HPDE6-E6E7 (cell line): ENCODE measurements around the gene USP30.
"Not testable (repeated sequence)": the region's sequence is repeated elsewhere in the genome, so short reads cannot be mapped to it uniquely, and the experiment has no call there.

Source experiments
- DNase-seq: peaks from one replicate; pipeline ENCODE4 v3.0.0; 2011; ENCODE audit warnings: missing footprints; ENCODE audit errors: extremely low spot score

Gene USP30

DNA sequence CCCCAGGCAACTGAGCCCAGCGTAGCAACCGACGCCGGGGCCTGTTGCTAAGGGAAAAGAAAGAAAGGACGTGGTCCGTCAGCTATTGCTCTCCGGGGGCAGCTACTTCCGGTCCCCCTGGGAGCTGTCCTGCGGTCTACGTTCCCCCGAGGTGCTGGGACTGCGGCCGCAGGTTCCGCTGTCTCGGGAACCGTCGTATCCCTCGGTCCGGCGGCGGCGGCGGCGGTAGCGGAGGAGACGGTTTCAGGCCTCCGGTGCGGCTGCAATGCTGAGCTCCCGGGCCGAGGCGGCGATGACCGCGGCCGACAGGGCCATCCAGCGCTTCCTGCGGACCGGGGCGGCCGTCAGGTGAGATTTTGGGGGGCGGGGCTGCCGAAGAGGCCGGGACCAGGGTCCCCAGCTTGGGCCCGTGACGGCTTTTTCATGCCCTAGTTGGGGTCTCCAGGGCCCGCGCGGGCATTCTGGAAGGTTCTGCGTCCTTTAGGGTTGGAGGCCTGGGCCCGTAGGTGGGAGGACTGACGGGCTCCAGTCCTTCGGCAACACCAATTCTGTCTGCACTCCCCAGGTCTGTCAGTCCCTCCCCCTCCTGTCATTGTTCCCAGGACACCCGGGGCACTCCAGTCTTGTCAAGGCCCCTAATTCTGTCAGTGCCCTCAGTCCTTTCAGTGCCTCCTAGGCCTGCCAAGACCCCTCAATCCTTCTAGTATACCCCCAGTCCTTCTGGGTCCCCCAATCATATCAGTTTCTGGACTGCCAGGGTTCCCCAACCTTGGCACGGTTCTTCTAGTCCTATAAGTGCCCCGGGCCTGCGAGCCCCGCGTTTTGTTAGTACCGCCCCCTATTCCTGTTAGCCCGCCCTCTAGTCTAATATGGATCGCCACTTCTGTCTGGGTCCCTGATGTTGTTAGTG is at the start of gene USP30:
Gene USP30 (plus strand): TSS at position 163 of the 910 bp plus-strand sequence. CDS start 103 bp downstream, at position 266.
- DNase-seq = peak; percentile 88

DNA sequence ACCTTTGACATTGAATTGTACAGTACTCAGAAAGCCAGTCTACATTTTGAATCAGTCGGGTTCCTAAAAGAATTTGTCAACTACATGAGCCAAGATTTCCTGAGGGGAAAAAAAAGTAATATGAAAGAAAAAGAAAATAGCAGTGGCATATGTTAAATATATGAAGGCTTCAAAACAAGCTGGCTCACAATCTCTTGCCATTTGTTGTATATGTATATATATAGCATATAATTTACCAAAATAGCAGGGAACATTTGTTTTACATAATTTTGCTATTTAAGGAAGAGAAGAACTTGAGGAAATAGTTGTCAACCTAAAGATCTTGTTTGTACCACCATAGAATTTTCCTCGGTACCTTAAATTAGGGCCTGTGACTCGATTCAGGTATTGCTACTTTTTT is 48.4 kb upstream of the USP30 start:
- no peak for DNase-seq

DNA sequence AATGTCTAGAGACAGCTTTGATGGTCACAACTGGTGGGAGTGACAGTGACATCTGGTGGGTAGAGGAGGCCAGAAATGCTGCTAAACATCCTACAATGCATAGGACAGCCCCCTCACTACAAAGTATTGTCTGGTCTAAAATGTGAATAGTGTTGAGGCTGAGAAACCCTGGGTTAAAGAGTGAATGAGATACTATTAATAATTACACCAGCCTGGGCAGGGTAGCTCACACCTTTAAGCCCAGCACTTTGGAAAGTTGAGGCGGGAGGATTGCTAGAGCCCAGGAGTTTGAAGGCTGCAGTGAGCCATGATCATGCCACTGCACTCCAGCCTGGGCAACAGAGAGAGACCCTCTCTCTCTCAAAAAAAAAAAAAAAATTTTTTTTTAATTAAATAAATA is 42.6 kb upstream of the USP30 start:
- DNase-seq = no peak

- DNase-seq = no peak
Measured at GRCh38 chr12:109010259-109010658, 42.1 kb upstream of the USP30 start.

DNA sequence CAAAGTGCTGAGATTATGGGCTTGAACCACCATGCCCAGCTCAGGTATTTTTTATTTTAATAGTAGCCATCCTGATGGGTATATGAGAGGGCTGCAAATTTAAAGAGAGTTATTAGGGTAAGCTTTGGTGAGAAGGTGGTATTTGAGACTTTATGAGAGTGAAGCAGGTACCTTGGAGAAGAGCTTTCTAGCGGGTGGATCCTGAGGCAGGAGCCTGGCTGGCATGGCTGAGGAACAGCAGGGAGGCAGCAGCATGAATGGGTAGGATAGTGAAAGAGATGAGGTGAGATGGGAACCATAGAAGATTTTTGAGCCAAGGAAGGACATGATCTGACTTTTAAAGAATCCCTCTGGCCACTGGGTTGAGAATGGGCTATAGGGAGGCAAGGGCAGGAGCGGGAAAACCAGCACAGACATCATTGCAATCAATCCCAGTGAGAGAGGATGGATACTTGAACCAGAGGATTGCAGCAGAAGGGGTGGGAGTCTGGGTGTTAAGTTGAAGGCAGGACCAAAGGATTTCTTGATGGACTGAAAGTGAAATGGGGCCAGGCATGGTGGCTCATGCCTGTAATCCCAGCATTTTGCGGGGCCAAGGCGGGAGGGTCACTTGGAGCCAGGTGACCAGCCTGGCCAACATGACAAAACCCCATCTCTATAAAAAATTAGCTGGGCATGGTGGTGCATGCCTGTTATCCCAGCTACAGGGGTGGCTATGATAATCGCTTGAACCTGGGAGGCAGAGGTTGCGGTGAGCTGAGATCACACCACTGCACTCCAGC is 37.2 kb upstream of the USP30 start:
- DNase-seq = no peak

DNA sequence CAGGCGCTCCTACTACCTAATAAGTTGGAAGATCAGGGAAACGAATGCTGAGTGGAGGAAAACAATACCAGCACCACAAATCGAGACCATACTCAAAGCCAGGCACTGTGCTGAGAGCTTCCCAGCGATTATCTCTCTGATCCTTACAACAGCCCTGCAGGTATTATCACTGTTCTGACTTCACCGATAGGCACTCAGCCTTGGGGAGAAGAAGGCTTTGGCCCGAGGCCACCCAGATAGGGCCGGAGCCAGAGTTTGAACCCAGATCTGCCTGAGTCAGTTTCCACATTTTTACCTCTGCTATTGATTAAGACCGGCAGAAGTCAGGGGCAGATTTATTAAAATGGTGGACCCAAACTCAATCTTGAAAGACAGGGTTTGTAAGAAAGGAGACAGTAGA is 36.4 kb upstream of the USP30 start:
- no peak for DNase-seq

DNA sequence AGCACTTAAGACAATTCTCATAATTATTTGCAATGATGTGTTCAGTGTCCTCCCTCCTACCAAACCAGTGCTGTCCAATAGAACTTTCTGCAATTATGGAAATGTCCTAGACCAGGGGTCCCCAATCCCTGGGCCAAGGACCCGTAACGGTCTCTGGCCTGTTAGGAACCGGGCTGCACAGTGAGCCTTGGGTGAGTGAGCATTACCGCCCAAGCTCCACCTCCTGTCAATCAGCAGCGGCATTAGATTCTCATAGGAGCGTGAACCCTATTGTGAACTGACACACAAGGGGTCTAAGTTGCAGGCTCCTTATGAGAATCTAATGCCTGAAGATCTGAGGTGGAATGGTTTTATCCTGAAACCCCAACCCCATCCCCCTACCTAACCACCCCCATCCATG is 35.4 kb upstream of the USP30 start:
- DNase-seq = no peak

DNA sequence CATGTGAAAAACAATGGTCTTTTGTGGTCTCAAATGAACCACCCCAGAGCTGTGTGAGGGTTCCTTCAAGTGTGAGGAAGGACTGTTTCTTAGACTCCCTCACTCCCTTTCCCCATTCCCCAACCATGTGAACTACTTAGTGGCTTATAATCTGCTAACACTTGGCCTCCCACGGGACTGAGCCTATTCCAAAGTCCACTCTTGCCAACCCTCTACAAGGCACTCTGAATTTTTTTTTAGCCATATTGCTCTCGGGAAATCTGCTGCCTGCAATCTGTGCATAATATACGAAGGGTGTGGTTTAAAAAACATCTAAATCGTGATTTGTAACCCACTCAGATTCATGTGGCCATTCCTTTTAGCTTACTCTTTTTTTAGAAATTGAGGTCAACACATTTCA is 34.1 kb upstream of the USP30 start:
- no peak for DNase-seq

GRCh38 chr12:109020146-109020795 is 32.1 kb upstream of the USP30 start:
- DNase-seq = no peak

DNA sequence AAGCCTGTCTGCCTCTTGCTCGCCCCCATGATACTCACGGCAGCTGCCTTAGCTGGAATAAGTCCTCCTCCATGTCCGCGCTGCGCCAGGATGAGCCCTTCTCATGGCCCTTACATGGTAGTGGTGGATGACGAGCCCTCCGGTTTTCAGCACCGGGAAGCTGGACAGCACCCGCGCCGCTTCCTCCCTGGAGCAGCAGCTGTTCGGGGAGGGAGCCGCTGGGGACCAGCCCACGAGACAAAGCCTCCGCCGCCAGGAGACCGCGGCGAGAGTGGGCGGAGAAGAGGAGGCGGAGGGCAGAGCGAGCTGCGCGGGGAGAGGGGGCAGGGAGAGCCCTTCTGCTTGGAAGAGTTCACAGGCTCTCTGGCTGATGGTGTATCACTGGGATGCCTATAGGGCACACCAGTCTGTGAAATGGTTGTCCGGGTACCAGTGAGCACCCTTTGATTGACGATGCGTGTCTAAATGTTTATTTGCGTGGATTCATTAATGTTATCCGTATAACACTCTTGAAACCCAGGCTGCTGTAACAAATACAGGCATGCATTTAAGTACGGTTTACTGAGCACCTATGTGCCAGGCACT is 31.5 kb upstream of the USP30 start, which contains the start of gene SVOP:
Gene SVOP (minus strand): TSS at position 273 of the 585 bp plus-strand sequence. CDS start 200 bp downstream, at position 73.
- DNase-seq = peak; percentile 62

- no peak for DNase-seq
Measured at GRCh38 chr12:109027767-109028166, 24.6 kb upstream of the USP30 start.

- DNase-seq = not testable (repeated sequence)
Measured at GRCh38 chr12:109028624-109029023, 23.8 kb upstream of the USP30 start.

DNA sequence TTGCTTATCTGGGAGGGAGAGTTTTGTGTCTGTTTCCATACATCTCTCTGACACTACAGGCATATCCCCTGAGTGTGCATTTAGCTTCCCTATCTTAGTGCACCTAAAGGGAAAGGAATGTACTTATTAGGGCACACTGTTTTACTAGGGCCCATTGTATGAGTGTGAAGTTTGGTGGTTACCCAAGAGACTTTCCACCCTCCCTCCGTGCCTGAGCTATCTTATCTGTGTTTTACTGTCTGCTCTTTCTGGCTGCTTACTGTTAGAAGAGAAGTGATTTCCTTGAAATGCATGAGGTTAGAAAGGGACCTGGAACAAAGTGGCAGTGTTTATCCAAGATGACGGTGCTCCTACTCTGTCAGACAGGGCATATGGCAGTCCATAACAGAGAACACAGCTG is 23.0 kb upstream of the USP30 start:
- DNase-seq = no peak

DNA sequence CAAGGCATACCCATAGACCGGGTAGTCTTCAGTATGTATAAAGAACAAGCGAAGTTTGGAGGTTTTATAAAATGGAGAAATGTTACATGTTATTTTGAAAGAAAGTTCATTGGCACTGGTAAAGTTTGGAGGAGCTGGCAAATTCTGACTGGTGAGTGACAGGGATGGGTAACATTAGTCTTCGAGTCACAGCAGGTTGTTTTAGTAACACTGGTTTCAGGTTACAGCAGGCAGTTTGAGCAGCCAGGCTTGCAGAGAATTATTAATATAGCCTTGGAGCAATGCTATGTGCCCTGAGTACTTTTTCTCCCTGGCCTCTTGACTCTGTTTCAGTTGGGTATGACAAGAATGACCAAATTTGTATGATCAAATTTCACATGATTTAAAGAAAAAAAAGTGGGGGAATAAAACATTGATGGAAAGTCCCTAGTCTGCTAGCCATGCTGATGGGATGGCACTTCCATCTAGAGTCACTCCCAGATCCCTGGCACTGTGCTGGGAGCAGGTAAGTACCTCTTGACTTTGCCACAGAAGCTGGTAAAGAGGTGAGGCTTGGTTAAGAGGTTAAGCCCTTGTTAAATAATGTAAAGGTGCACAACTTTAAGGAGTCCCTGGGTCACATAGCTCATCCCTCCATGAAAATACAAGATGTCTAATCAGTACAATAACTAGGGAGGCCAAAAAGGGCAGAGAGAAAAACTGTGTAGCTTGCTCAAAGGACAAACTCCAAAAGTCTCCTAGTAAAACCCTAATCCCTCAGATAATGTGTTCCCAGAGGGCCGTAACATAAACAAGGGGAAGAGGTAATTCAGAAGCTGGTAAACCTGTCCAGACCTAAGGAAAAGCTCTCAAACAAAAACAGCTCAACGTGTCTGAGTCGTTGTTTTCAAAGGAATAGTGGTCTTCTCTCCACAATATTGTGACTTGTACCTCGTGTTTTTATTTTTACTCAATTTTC is 18.9 kb upstream of the USP30 start:
- DNase-seq = no peak

DNA sequence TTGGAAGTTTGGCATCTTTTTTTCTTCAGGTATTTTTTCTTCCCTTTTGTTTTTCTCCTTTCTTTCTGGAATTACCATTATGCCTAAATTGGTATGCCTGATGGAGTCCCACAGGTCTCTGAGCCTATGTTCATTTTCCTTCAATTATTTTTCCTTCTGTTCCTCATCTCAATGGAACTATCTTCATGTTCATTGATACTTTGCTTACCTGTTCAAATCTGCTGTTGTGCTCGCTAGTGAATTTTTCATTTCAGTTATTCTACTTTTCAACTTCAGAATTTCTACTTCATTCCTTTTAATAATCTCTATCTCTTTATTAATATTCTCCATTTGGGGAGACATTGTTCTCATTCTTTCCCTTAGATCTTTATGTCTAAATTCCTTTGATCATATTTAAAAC is 15.4 kb upstream of the USP30 start:
- no peak for DNase-seq

DNA sequence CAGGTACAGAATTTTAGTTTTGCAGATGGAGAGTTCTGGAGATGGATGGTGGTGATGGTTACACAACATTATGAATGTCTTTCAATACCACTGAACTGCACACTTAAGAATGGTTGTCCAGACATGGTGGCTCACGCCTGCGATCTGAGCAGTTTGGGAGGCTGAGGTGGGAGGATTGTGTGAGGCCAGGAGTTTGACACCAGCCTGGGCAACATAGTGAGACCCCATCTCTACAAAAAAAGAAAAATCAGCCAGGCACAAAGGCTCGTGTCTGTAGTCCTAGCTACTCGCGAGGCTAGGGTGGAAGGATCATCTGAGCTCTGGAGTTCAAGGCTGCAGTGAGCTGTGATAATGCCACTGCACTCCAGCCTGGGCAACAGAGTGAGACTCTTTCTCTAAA is 8.1 kb upstream of the USP30 start:
- DNase-seq = no peak

DNA sequence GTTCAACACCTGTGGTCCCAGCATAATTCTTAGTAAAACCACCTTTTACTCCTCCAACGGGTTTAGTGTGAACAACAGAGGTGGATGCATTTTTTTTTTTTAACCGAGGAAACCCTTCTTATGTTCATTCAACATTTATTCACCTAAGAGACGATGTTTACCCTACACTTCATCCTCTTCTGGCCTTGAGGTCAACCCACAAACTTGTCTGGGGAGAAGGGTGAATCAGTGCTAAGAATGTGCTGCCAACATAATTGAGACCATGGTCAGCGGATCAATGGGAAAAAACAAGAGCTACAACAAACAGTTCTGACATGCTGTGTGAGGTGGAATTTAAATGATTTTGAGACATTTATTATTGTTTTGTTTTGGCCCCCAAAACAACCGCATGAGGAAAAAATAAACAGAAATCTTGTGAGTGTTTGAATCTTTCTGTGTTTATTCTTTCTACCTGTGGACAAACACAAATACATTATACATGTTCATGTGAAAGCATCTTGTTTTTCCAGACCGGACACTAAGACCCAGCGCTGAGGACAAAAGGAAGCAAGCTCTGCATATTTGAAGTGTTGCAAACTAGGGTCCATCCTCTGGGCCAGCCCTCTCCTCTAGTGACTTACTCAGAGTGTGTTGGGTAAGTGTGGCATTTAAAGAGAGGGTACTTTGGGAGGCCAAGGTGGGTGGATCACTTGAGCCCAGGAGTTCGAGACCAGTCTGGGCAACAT is 5.1 kb upstream of the USP30 start:
- DNase-seq = no peak

DNA sequence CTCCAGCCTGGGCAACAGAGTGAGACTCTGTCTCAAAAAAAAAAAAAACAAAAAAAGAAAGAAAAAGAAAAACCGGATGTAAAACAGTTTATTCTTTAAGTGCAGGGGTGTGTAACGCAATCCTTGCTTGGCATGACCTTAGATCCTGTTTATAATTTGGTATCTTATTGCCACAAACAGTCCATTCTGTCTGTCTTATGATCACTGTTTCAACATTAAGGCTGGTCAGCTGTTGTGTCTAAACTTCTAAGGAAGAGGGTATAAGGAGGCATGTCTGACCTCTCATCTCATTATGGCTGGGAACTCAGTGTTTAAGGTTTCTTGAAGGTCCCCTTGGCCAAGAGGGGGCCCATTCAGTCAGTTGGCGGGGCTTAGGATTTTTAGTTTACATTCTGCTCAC is 3.7 kb upstream of the USP30 start:
- not testable (repeated sequence) for DNase-seq

- not testable (repeated sequence) for DNase-seq
Measured at GRCh38 chr12:109049794-109050193, 2.6 kb upstream of the USP30 start.

DNA sequence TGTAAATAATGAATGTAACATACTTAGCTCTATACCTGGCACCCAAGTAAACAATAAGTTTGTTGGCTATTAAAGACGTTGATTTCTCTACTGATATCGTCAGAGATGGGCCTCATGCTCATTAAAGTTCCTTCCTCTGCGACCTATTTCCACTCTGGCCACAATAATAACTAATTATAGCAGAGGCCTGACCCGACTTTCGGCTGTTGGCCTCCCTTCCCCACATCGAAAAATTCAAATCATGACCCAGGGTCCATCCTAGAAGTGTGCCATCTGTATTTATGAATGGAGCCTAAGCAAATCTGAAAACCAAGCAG is 321 bp upstream of the USP30 start:
- DNase-seq = no peak
